Suprapubic skin (tissue), 4 donors: ENCODE results near the gene EDAR.

ENCODE experiments used
- EP300 ChIP-seq: sonication (generic); formaldehyde crosslinking; IDR thresholded peaks from one replicate; pipeline ENCODE4 v1.6.1; 2017; ENCODE audit warnings: antibody characterized with exemption
- POLR2A ChIP-seq, 2 donors: fragments of 450-650 bp; IDR thresholded peaks; one replicate each; pipeline ENCODE4 v1.6.1; 2017; ENCODE audit warnings: antibody characterized with exemption in 2 of 2, mild to moderate bottlenecking in 2 of 2, moderate library complexity in 2 of 2
- POLR2AphosphoS5 ChIP-seq, 3 donors: sonication (generic); formaldehyde crosslinking; IDR thresholded peaks; one replicate each; pipeline ENCODE4 v1.6.1; 2017; ENCODE audit warnings: antibody characterized with exemption in 3 of 3
- TF ChIP-seq, protein P1 (sequence below), 2 donors: fragments of 200-600 bp in 1 of 2; fragments of 450-650 bp in 1 of 2; sonication (generic) in 1 of 2; IDR thresholded peaks; one replicate each; pipeline ENCODE4 v1.5.1; 2016 to 2019; ENCODE audit warnings: antibody characterized with exemption in 2 of 2, mild to moderate bottlenecking in 1 of 2, moderate library complexity in 1 of 2

- TF ChIP-seq, protein P1, sequence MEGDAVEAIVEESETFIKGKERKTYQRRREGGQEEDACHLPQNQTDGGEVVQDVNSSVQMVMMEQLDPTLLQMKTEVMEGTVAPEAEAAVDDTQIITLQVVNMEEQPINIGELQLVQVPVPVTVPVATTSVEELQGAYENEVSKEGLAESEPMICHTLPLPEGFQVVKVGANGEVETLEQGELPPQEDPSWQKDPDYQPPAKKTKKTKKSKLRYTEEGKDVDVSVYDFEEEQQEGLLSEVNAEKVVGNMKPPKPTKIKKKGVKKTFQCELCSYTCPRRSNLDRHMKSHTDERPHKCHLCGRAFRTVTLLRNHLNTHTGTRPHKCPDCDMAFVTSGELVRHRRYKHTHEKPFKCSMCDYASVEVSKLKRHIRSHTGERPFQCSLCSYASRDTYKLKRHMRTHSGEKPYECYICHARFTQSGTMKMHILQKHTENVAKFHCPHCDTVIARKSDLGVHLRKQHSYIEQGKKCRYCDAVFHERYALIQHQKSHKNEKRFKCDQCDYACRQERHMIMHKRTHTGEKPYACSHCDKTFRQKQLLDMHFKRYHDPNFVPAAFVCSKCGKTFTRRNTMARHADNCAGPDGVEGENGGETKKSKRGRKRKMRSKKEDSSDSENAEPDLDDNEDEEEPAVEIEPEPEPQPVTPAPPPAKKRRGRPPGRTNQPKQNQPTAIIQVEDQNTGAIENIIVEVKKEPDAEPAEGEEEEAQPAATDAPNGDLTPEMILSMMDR (IDR thresholded peaks at IDR 0.05): no peak
- TF ChIP-seq POLR2A (IDR thresholded peaks at IDR 0.05): no peak
- TF ChIP-seq EP300: no peak
- TF ChIP-seq POLR2AphosphoS5 (IDR thresholded peaks at IDR 0.05): no peak
Measured at GRCh38 chr2:109028738-109029489, 39.9 kb upstream of the EDAR start.
